EH (cell line): ENCODE results near the gene CLEC1B.
"Not testable (repeated sequence)": the region's sequence is repeated elsewhere in the genome, so short reads cannot be mapped to it uniquely, and the experiment has no call there.

ENCODE experiments used
- DNase-seq: peaks from one replicate; pipeline ENCODE4 v3.0.0-alpha.2; 2015; ENCODE audit warnings: low read depth

Gene CLEC1B

GRCh38 chr12:9999016-9999415 lies at the start of gene CLEC1B:
CLEC1B (minus strand) TSS chr12:9999121; CDS start chr12:9999100, 21 bp downstream.
- DNase-seq = no peak

DNA sequence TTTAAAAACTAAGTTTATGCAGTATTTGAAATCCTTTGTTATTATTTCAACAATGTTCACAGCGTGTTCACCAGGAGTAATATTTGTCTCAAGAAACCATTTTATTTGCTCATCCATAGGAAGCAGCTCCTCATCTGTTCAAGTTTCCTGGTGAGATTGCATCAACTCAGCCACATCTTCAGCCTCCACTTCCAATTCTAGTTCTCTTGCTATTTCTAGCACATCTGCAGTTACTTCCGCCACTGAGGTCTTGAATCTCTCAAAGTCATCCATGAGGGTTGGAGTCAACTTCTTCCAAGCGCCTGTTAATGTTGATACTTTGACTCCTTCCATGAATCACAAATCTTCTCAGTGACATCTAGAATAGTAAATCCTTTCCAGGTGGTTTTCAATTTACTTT lies 49.6 kb upstream of the CLEC1B start:
- no peak for DNase-seq

- no peak for DNase-seq
Measured at GRCh38 chr12:10042167-10042566, 43.2 kb upstream of the CLEC1B start.

DNA sequence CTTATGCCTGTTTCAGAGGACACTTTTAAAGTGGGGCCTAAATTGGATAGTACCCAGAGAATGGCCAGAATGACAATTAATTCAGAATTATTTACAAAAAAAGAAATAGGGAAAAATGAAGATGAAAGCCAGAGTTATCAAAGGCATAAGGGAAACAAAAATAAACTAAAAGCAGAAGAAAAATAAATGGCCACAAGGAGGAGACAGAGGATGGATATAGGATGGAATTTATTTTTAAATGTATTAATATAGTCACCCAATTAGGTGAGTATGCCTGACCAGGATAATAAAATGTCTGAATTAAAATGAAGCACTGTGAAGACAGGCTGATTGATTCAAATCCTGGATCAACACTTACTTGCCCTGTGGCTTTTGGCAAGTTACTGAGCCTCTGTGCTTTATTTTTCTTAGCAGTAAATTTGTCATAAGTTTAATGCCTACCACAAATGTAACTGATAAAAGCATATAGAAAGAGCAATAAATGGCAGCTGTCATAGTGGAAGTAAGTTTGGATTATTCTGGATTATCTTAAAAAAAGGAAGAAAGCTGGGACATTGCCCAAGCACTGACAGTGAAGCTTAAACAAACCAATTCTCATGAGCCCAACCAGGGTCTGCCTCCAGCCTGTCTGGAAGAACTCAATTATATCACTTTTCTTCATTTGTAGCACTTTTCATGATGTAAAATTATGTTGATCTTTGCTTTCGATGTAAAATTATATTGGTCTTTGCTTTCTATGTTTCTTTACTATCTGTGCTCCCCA lies 35.0 kb upstream of the CLEC1B start:
- DNase-seq = peak; percentile 49

GRCh38 chr12:10031771-10032175 lies 32.9 kb upstream of the CLEC1B start:
- peak; percentile 98 for DNase-seq

- peak; percentile 70 for DNase-seq
Measured at GRCh38 chr12:10031321-10031720, 32.4 kb upstream of the CLEC1B start.

DNA sequence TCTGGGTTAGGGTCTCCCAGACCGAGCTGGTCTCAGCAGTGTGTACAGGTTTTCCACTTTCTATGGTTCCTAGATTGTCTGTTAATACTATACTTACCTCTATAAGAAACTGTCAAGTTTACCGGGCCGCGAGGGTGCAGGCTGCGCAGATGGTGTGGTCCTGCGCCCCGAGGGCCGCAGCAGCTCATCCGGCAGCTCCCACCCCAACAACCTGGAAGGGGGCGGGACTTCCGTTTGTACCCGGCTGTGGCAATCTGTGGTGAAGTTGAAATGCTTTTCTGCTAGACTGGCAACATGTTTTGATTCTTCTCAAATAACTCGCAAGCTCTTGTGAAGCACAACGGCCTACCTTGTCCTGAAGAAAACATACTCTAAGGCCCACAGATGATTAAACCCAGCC lies 31.5 kb upstream of the CLEC1B start, which contains the start of gene CLEC9A:
Gene CLEC9A, plus strand, starts transcription at position 237 of the 400 bp plus-strand sequence. CDS start 22,006 bp downstream, outside the sequence.
- DNase-seq = no peak

GRCh38 chr12:10027721-10028120 lies 28.8 kb upstream of the CLEC1B start:
- peak; percentile 58 for DNase-seq

DNA sequence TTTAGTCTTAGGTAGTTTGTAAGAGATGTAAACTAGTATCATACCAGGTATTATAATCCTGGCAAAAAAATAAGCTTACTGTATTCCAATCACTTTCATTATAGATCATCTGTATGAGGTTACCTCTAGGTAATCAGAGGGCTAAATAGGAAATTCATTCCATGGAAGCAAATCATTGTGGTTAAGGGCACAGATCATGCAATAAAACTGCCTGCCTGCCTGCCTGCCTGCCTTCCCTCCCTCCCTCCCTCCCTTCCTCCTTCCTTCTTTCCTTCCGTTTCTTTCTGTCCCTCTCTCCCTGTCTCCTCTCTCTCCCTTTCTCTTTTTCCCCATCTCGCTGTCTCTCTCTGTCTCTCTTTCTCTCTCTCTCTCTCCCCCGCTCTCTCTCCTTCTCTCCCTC lies 28.4 kb upstream of the CLEC1B start:
- DNase-seq = peak; percentile 49

GRCh38 chr12:10026666-10027065 lies 27.7 kb upstream of the CLEC1B start:
- DNase-seq = not testable (repeated sequence)

DNA sequence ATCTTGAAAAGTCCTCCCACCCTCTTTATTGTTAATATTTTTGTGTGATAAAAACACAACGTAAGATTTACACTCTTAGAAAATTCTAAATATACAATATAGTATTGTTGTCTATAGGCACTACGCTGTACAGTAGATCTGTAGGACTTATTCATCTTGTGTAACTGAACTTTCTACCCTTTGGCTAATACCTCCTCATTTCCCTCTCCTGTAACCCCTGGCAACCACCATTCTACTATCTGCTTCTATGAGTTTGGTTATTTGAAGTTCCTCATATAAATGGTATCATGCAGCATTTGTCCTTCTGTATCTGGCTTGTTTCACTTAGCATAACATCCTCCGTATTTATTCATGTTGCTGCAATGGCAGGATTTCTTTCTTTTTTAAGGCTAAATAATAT lies 26.3 kb upstream of the CLEC1B start:
- no peak for DNase-seq

DNA sequence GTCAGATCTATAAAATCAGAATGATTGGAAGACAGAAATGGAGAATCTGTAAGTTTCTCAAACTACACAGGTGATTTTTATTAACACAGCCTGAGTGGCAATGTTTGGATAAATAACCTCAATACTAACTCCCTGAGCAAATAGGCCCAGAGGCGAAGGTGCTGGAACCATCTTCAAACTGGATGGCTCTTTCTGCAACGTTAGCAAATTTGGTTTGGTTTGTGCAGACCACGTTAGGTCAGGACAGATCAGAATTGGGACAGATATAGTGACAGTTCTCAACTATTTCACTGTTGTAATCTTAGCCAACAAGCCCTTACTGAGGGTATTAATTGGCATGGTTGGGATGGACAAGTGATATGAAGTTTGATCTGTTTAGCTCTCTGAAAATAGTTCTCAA lies 22.4 kb upstream of the CLEC1B start:
- no peak for DNase-seq

DNA sequence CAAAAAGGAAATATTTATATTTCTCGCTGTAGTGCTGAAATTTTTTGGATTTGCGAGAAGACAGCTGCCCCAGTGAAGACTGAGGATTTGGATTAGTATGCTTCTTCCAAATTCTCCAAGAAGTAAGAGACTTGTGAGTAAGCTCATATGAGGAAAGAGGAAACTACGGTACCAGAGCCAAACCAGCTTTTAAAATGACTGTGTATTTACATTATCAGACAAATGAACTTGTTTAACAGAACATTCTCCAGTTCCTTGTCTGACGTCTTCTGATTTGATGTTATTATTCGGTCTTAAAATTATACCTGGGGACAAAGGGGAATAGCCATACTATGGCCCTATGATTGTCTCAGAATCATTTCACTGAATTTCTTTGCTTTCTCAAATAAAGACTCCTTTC lies 19.5 kb upstream of the CLEC1B start:
- DNase-seq = no peak

GRCh38 chr12:10016881-10017280 lies 18.0 kb upstream of the CLEC1B start:
- DNase-seq = peak; percentile 36

GRCh38 chr12:10015450-10015849 lies 16.5 kb upstream of the CLEC1B start:
- DNase-seq = no peak

GRCh38 chr12:10012630-10013330 lies 13.9 kb upstream of the CLEC1B start:
- DNase-seq = no peak

DNA sequence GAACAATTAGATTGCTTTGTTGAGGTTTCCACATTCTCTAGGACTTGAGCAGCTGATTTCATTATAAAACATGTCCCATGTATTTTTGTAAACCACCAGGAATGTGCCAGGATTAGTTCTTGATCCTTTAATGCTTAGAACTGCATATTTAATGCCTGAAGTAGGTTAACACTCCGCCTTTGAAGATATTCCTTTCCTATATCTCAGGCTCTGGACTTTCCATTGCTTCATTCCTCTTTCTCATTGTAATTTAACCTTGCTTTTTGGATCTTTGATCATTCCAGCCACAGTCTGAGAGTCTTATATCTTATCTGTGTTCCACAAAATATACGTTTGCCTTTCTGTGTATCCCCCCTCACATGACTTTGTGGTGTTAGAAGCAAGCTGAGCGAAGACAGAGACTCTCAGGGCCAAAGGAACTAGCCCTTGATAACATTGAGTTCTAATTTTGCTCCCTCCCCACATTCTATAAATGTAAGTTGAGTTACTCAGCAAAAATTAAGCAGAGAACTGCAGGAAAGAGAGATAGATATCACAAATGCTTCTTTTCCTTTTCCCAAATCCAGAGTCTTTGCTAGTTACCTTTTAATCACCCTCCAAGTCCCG lies 2.4 kb upstream of the CLEC1B start:
- no peak for DNase-seq

GRCh38 chr12:9992296-9992695 lies 6.6 kb downstream of the CLEC1B start:
- no peak for DNase-seq

GRCh38 chr12:9991876-9992275 lies 7.0 kb downstream of the CLEC1B start:
- no peak for DNase-seq

DNA sequence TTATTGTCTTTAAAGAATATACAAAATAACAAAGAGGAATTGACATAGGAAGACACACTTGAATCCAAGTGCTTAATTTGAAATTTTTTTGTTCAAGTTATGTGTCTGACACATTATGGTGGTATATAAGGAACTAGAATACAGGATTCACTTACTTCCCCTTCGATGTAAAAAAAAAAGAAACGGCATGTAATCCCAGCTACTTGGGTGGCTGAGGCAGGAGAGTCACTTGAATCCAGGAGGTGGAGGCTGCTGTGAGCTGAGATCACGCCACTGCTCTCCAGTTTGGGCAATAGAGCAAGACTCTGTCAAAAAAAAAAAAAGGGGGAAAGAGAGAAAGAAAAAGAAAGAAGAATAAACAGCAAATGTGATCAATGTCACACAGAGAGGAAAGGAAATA lies 18.8 kb downstream of the CLEC1B start:
- no peak for DNase-seq

DNA sequence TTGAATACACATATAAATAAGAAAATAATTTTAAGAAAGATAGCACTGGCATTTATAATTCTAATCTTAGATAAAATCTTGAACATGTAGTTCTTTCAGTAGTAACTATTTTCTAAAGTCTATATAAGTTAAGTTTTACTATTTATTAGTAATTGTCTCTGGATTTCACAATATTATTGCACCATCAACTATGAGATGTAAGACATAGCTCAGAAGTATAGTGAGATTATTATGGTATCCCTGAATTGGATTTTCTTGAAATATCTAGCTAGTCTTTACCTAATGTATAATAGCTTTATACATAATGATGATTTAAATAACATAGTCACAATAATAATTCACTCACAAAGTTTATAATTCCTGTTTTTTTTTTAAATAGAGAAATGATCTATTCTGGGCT lies 21.0 kb downstream of the CLEC1B start:
- no peak for DNase-seq

DNA sequence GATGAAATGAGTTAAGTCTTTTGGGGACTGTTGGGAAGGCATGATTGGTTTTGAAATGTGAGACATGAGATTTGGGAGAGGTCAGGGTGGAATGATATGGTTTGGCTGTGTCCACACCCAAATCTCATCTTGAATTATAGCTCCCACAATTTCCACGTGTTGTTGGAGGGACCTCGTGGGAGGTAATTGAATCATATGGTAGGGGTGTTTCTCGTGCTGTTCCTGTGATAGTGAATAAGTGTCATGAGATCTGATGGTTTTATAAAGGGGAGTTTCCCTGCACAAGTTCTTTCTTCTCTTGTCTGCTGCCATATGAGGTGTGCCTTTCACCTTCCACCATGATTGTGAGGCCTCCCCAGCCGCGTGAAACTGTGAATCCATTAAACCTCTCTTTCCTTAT lies 22.3 kb downstream of the CLEC1B start:
- DNase-seq = not testable (repeated sequence)

DNA sequence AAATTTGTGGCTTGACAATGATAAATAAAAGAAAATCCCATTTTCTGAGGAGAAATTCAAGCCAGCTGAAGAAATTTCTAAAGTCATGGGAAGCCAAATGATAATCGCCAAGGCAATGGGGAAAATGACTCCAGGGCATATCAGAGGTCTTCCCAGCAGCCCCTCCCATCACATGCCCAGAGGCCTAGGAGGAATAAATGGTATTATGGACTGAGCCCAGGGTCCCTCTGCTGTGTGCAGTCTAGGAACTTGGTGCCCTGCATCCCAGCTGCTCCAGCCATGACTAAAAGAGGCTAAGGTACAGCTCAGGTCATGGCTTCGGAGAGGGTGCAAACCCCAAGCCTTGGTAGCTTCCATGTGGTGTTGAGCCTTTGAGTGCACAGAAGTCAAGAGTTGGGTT lies 23.3 kb downstream of the CLEC1B start:
- no peak for DNase-seq
